Activated CD4-positive, alpha-beta T cell treated with anti-CD3 and anti-CD28 coated beads, Interleukin-2, amount 50 U/mL, for 48 hours (primary cell): ENCODE measurements around the gene PLXNA1.

Experiments
- DNase-seq, 2 experiments: peaks; one replicate each; pipeline ENCODE4 v3.0.0-alpha.2; 2020

The PLXNA1 gene

DNA sequence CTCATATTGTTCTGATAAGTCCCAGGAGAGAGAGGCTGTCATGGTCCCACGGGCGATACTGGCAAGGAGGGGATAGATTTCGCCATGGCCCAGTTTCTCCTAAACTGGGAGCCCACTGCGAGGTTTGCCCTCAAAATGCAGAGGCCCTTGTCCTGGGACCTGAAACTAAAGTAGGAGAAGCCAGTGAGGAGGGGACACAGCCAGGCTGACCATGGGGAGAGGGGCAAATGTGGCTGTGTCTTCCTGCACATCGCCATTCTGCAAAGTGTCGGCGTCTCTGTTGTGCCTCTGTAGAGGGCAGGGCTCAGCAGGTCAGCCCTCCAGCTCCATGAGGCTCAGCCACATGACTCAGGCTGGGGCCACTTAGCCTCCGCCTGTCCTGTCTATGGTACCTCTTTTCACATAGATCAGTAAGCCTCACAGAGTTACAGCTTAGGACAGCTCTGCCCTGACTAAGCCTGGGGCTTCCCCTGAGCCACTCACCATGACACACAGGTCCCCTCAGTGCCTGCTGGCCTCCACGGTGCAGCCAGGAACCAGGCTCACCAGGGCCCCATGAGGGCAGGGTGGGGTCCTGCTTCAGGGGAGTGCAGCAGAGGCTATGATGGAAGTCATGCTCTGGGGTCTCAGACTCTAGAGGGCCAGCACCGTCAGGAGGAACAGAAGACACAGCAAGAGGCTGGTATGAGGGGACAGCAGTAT lies 28.6 kb upstream of the PLXNA1 start:
- DNase-seq, result peak in 1 of 2 experiments; percentile 2

DNA sequence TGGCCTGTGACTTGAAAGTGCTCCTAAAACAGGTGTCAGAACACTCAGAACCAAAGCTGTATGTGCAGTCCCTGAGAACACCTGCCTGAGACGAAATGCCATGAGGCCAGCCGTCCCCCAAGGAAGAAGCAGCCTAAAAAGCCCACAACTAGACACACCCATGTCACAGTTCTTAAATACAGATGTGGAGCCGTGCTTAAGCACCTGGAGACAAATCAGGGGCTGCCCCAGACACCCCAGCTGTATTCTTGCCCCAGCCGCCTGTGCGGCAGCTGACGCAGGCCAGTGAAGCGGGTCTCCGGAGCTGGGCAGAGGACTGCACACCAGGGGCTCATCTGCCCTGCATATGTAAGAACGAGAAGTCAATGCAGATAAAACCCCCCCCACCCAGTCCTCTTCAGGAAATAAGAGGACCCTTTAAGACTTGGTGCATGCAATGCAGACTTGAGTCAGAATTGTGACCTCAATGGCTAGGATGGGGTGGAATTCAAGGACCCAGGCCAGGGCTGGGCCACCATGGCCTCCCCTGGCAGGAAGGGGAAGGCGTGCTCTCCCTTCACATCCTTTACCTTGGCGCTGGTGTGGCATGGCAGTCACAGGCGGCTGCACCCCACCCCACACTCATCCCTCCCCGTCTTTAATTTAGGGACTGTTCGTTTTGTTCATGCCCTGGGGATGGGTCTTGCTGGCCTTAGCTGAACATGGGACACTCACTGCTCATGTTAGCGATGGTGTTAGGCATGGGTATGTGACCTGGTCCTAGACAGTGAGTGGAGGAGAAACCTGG lies 27.7 kb upstream of the PLXNA1 start:
- DNase-seq, result no peak

DNA sequence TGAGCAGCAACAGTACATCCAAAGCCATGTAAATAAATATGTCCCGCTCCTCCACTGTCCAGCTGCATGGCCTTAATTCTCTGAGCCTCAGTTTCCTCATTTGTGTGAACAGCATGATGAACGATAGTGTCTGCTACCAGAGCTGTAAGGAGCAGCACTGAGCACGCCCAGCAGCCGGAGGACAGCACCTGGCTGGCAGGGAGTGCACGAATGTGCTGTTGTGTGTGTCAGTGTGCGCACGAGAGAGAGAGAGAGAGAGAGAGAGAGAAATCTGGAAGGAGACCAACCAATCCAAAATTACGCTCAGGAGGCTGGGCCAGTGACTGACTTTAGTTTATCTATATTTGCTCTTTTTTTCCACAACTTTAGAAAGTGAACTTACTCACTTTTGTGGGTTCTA lies 26.6 kb upstream of the PLXNA1 start:
- no peak for DNase-seq

DNA sequence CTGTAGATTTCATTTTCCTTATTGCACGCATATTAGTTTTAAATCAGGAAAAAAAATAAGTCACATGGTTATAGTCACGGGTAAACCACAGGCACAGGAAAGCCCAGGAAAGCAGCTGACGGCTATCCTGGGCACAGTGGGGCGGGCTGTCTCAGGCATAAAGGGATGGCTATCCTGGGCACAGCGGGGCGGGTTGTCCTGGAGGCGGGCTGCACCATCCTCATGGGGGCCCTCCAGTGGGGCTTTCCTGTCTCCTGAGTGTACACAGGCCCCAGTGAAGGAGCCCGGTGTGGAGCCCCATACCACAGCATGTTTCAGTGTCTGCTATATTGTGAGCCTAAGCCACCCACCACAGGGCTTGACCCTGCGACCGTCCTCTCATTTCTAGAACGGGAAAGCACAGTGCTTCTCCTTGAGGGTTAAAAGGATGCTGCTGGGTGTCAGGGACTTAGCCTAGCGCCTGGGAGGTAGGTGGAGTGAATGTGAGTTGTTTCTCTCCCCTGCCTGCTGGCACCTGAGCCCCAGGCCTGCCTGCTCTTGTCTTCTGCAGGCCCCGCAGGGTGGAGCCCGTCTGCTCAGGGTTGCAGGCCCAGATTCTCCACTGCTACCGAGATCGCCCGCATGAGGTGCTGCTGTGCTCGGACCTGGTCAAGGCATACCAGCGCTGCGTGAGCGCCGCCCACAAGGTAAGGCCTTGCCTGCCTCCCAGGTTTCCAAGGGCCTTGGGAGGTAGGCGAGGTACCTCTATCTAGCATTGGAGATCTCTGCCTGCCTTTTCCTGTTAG lies 25.9 kb upstream of the PLXNA1 start:
- DNase-seq, result no peak

DNA sequence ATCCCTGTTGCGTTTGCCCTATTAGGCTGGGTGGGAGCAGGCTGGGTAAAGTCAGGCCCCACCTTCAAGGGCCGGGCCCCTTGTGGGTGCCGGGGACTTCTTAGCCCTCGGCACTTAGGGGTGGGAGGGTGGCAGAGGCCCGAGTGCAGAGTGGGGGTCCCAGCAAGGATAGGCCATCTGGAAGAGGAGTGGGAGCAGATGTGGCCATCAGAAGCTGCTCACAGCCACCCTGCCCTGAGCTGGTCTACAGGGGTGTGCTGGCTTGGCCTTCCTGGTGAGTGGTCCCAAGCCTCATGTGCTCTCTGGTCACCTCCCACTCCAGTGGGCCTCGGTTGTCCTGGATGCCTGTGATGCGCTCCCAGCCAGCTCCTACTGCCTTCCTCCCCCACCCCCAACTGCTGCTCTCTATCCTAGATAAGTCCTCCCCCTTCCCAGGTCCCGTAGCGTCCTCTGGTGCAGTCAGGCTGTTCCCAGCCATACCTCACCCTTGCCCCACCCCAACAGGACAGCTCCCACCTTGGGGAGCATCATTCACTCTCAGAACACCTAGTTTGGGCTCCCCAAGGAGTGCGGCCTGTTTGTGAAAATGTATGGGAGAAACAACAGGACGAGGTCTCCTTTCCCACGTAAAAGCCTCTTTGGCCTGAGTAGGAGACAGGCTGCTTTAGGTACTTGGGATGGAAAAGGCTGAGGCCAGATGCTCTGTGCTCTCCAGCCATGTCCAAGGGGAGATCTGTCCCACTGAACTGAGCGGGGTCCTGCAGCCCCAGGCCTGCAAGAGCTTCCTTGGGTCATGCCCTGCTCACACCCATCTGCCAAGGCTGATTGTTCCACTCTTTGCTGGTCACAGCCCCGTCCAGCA lies 24.9 kb upstream of the PLXNA1 start:
- DNase-seq, result no peak

DNA sequence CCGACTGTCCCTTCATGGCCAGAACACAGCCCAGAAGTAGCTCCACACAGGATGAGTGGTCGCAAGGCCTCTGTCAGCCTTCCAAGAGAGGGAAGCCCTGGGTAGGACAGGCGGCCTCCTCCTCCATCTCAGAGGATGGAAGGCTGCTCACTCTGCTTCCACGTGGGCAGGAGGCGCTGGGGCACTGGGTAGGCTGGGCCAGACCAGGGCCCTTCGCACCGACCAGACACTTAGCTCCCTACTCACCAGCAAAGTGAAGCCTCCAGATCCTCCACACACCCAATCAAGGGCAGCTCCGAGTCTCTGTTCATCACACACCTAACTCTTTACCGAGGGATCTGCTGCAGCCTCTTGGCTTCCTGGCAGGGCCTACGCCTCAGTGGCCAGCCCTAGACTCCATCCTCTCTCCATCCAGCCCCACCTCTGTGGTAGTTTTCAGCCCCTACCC lies 24.3 kb upstream of the PLXNA1 start:
- DNase-seq, result no peak

DNA sequence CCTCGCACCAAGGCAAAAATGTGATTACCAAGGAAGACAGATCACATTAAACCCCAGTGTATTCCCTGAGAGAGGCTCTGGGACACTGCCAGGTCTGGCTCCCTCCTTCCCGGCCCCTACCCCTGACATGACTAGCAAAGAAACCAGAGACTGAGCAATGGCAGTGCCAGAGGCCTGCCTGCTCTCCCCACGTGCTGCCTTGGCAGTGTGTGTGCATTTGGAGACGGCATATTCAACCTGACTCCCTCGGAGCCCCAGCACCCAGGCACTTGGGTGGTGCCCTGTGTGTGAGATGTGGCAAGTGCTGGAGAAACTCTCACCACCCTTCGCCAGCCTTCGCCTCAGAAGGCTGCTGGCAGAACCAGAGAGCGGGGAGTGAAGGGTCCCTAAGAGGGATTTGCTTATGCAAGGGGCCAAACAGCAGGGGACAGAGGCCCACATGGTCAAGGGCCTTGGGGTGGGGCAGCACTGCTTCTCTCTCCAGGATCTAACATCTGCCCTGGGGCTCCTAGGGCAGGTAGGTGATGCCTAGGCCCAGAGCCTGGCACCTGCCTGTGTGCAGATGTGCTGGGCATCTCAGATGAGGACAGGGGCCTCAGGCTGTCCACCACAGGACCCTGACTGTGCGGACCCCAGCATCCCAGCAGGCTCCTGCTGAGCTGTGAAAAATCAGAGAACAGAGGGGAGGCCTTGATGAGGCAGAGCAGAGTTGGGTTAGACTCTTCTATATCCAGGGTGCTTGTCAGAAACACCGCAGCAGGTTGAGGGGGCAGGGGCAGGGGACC lies 23.6 kb upstream of the PLXNA1 start:
- no peak for DNase-seq

DNA sequence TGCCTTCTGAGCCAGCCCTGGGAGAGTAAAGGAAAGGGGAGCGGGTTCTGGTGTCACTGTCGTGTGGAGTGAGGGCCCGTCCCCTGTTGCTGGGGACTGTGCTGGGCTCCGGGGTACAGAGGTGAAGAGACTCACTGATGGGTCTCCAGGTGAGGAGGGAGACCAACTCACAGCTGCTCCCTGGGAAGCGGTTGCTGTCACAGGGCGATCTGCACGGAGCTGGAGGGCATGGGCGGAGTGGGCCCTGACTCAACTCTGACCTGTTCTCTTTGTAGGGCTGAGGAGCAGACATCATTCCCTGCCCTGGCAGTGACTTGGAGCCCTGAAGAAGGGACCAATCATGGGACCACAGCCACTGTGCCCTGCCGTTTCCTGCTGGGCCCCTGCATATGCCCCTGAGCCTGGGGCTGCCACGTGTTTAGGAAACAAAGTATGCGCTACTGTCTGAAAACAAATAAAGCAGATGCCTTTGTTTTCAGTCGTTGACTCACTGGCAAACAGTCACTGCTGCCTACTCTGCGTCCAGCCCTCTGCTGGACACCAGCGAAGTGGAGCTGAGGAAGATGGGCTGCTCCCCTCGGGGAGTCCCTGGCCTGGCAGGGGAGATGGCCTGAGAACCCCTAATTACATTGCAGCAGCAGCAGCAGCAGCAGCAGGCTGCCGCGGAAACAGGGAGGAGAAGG lies 22.9 kb upstream of the PLXNA1 start:
- no peak for DNase-seq

DNA sequence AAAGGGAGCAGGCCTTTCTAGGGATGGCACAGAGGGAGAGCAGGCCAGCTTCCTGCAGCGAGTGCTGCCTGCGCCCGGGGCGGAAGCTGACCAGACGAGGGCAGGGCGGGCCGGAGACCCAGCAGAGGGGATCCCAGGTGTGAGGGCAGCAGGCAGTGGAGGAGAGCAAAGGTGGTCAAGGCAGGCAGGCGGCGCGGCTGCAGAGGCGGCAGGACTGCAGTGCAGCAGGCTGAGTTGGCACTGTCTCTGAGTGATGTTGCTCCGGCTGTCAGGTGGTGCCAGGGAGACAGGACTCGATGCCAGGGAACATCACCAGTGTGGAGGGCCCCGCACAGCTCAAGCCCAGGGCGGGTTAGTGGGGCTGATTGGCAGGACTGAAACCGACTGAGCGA lies 22.3 kb upstream of the PLXNA1 start:
- DNase-seq, result no peak

DNA sequence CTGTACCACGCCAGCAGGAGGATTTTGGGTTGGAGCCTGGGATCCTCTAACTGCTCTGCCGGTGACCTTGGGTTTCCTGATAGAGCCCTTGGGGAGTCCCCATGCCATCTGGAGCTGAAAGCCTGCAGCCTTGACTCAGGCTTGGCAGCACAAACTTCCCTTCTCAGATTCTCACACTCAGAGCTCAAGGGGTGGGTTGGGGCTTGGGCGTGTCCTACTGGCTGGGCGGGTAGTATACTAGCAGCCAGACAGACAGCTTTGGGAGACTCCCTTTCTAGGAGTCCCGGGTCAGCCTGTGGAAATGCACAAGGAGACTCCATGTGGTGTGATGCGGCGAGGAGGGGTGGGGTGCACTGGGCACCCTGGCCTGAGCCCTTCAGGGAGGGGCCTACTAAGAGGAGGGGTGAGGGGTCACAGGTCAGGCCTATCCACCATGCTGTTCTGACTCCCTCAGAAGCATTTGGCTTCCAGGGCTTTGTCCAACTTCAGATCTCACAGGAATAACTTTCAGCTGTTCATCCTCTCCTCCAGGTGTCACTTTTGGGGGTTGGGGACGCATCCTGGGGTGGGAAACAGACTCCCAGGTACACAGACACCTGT lies 21.6 kb upstream of the PLXNA1 start:
- no peak for DNase-seq

DNA sequence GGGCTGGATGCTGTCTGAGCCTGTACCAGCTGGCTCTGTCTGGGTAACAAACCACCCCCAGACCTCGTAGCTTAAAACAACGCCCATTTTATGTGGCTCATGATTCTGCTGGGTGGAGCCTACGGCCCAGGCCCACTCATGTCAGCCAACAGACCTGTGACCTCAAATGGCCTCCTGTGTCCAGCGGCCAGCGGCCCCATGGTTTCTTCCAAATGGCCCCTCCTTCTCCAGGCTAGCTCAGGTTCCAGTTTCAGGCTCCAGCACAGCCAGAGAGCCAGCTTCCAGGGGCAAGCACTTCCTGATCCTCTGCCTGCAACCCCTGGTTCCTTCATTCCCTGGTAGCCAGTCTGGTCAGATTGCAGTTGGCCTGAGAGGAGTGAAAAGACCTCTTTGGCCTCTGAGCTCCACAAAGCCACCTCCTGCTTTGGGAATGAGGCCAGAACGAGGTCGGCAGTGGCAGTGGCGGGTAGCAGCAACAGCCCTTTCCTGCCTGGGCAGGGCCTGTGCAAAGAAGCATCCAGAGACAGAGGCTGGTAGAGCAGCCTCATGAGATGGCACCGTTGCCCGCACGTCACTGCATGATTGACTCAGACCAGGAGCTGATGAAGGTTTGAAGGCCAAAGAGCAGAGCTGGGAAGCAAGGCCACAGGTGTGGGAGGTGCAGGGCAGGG lies 21.0 kb upstream of the PLXNA1 start:
- DNase-seq, result no peak

DNA sequence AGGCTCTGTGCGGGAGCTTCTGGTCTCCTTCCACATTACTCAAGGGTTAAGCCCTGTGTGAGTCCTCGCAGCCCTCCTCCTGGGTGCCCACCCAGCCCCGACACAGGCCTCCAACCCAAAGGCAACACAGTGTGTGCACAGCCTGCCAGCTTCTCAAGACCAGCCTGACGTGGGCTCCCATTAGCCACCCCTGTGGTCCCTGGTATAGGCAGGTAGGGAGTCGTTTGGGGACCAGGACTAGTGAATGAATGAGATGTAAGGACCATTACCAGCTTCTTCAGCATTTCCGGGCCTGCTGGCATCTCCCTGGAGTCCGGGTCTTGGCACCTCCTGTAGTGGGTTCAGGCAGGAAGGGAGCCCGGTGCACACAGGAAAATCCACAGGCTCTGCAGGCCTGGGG lies 20.2 kb upstream of the PLXNA1 start:
- no peak for DNase-seq

DNA sequence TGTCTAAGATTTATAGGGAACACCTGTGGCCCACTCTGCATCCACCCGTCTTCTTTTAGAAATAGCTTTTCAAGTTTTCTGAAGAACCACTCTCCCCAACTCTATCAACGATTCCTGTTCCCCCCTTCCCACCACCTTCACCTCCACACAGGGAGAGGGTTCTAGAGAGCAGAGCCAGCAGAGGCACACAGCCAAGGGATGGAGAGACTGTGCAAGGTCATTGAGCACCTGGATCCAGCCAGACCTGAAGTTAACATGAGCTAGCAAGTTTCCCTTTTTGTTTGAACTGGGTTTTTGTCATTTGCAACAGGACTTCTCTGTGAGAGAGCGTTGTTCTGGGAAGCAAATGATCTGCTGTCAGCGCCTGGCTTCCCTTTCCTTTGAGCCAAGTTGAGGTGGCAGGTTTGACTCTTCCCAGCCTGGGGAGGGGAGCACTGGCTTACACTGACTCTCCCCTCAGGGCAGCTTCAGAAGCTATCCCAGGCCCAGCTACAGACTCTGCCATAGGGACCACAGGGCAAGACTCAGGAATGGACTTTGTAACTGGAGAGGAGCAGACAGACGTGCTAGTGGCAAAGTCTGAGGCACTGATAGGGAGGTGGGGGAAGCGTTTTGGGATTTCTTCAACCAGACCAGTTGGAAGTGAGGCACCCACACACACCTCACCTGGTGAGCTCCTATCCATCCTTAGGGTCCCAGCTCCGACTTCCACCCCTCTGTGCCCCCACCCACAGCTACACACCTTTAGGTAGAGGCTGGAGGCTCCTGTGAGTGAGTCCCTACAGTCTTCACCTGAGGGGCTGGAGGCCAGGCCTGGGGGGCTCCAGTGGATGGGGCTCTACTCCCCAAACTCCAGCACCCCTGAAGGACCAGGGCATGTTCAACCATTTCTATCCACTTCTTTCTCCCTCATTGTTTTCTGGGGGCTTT lies 19.4 kb upstream of the PLXNA1 start:
- DNase-seq, result no peak

DNA sequence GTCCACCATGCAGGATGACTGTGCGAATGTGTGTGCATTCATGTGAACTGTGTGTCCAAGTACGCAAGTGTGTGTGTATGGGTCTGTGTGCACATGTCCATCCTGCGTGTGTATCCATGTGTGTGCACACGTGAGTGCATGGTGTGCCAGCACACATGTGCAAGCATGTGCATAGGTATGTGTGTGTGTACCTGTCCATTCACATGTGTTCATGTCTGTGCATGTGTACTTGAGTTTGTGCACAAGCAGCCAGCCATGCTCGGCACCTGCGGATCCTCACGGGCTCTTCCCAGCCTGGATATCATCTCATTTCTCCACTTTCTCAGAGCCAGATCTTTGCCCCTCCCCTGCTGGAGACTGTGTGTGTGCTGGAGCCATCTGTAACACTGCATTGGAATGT lies 18.7 kb upstream of the PLXNA1 start:
- DNase-seq, result no peak

DNA sequence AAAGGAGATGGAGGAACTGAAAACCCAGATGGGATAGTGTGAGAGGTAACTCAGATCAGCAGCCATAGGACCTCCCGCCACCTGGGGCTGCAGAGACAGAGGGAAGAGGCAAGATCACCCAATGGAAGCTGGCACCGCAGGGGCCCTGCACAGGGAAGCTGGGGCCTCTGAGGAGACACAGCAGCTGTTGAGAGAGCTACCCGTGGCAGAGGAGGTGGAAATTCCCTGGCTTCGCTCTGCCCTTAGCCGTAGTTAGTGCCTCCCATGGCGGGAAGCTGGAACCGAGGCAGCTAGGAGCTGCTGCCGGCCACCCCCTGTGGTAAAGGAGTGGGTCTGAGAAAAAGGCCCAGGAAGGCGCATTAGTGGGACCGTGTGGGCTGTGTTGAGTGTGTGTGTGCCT lies 18.0 kb upstream of the PLXNA1 start:
- no peak for DNase-seq

DNA sequence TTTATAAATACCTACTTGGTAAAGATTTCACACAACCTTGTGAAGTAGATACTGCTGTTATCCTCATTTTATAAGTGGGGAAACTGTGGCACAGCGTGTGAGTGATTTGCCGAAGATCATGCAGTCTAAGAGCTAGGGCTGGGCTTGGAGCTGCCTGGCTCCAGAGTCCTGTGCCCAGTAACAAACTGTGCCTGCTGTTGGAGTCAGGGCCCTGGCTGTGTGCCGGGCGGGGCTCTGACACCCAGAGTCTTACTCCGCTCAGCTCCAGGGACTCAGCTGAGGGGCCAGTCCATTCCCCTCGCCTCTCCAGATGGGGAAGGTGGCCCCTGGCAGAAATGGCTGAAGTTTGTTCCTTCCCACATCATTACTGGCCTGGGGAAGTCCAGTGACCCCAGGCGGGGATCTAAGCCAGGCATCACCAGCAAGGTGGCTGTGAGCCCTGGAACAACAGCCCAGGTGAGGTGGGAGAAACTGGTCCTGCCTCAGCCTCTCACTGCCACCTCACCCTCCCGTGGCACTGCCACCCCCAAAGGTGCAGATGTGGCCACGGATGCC lies 17.3 kb upstream of the PLXNA1 start:
- DNase-seq, result no peak

DNA sequence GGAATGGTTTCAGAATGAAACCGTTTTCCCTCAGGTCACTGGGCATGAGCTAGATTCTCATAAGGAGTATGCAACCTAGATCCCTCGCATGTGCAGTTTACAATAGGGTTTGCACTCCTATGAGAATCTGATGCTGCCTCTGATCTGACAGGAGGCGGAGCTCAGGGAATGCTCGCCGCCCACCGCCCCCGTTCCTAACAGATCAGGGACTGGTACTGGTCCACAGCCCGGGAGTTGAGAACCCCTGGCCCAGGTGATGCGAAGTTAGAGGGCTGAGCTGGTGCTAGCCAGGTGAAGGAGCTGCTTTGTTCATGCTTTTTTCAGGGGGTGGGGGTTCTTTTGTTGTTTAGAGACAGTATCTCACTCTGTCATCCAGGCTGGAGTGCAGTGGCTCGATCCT lies 15.5 kb upstream of the PLXNA1 start:
- no peak for DNase-seq
